IMR-90 (cell line): ENCODE results near the gene OR8G5. TPM values are rescaled to one million over a fixed set of nuclear protein-coding genes. Genes with fewer than 3 reads are reported as not detected.

ENCODE experiments used
- ATAC-seq: fragments of 200-7000 bp; cut with Tn5 transposase; 2 replicates; pipeline ENCODE4 v1.9.1; 2020; ENCODE audit warnings: low read depth, mild to moderate bottlenecking, moderate library complexity
- BruUV-seq: library from RNA; stranded (reverse); fragments of 400-500 nt; replicated peaks from 2 replicates; lab custom pipeline; 2021; lab: Mats Ljungman, UMichigan
- CTCF ChIA-PET: fragments of 300-600 bp; formaldehyde crosslinking; extraction: SDS; loops from one replicate; lab custom pipeline; 2021; ENCODE audit warnings: antibody characterized with exemption; lab: Yijun Ruan, JAX
- POLR2A ChIA-PET: fragments of 300-600 bp; sonication (Branson Sonifier 250); formaldehyde crosslinking; loops from one replicate; lab custom pipeline; 2022; ENCODE audit warnings: antibody characterized with exemption; ENCODE audit not compliant: unreplicated experiment; lab: Charles Lee
- DNase-seq: peaks from one replicate; pipeline ENCODE4 v3.0.0; 2013
- H2AFZ ChIP-seq: replicated peaks from 2 replicates; pipeline ENCODE3; 2013; ENCODE audit warnings: low read length, mild to moderate bottlenecking; ENCODE audit not compliant: poor library complexity
- H2AK5ac ChIP-seq: 2 replicates; pipeline ENCODE4 v1.6.1; 2013; ENCODE audit warnings: low read depth, low read length, inconsistent platforms
- H2AK9ac ChIP-seq: replicated peaks from 2 replicates; pipeline ENCODE3; 2013; ENCODE audit warnings: mild to moderate bottlenecking, low read depth, low read length, moderate library complexity; ENCODE audit not compliant: poor library complexity
- H2BK120ac ChIP-seq: 2 replicates; pipeline ENCODE4 v1.6.1; 2013; ENCODE audit warnings: low read depth, low read length, inconsistent platforms
- H2BK15ac ChIP-seq: 3 replicates; pipeline ENCODE4 v1.6.1; 2013; ENCODE audit warnings: low read depth, low read length, inconsistent platforms
- H2BK20ac ChIP-seq: 2 replicates; pipeline ENCODE4 v1.6.1; 2013; ENCODE audit warnings: low read depth, mild to moderate bottlenecking, inconsistent platforms, low read length, moderate library complexity
- H2BK5ac ChIP-seq: 2 replicates; pipeline ENCODE4 v1.6.1; 2013; ENCODE audit warnings: mild to moderate bottlenecking, low read depth, low read length, inconsistent platforms; ENCODE audit not compliant: poor library complexity, severe bottlenecking
- H3K14ac ChIP-seq: replicated peaks from 2 replicates; pipeline ENCODE4 v1.6.1; 2013; ENCODE audit warnings: low read depth, low read length, inconsistent platforms
- H3K18ac ChIP-seq: 2 replicates; pipeline ENCODE4 v1.6.1; 2013; ENCODE audit warnings: low read depth, low read length, control low read depth
- H3K23ac ChIP-seq: 2 replicates; pipeline ENCODE4 v1.6.1; 2013; ENCODE audit warnings: low read depth, low read length, inconsistent platforms
- H3K27ac ChIP-seq: 2 replicates; pipeline ENCODE4 v1.5.1; 2013; ENCODE audit warnings: mild to moderate bottlenecking, control low read depth, low read length; ENCODE audit not compliant: insufficient read depth
- H3K27me3 ChIP-seq: 2 replicates; pipeline ENCODE4 v1.6.1; 2013; ENCODE audit warnings: low read length; ENCODE audit not compliant: control insufficient read depth, insufficient read depth
- H3K36me3 ChIP-seq: 2 replicates; pipeline ENCODE4 v1.6.1; 2013; ENCODE audit warnings: low read length, mixed read lengths; ENCODE audit not compliant: control insufficient read depth, insufficient read depth
- H3K4ac ChIP-seq: 2 replicates; pipeline ENCODE4 v1.6.1; 2013; ENCODE audit warnings: low read depth, low read length, inconsistent platforms
- H3K4me1 ChIP-seq: 2 replicates; pipeline ENCODE4 v1.6.1; 2013; ENCODE audit warnings: low read length, mixed read lengths; ENCODE audit not compliant: control insufficient read depth, insufficient read depth
- H3K4me2 ChIP-seq: 2 replicates; pipeline ENCODE4 v1.6.1; 2013; ENCODE audit warnings: low read depth, mild to moderate bottlenecking, control low read depth, low read length, moderate library complexity
- H3K4me3 ChIP-seq: 2 replicates; pipeline ENCODE4 v1.5.1; 2013; ENCODE audit warnings: low read depth, mild to moderate bottlenecking, control low read depth, low read length, moderate library complexity; ENCODE audit not compliant: insufficient read depth
- H3K56ac ChIP-seq: 2 replicates; pipeline ENCODE4 v1.6.1; 2013; ENCODE audit warnings: low read length, inconsistent platforms; ENCODE audit not compliant: insufficient read depth; ENCODE audit errors: extremely low read depth
- H3K79me1 ChIP-seq, 2 experiments: 2 replicates each; pipeline ENCODE4 v1.6.1; 2013; ENCODE audit warnings: low read length in 2 of 2, inconsistent platforms in 1 of 2, low read depth in 1 of 2
- H3K9ac ChIP-seq: 2 replicates; pipeline ENCODE4 v1.6.1; 2013; ENCODE audit warnings: low read depth, low read length, control low read depth
- H3K9me1 ChIP-seq: 2 replicates; pipeline ENCODE4 v1.6.1; 2013; ENCODE audit warnings: low read length, inconsistent platforms; ENCODE audit not compliant: insufficient read depth
- H3K9me3 ChIP-seq: 2 replicates; pipeline ENCODE4 v1.6.1; 2013; ENCODE audit warnings: low read length; ENCODE audit not compliant: control insufficient read depth, insufficient read depth
- H4K20me1 ChIP-seq: 2 replicates; pipeline ENCODE4 v1.6.1; 2013; ENCODE audit warnings: low read length, inconsistent platforms; ENCODE audit not compliant: insufficient read depth
- H4K5ac ChIP-seq: 2 replicates; pipeline ENCODE4 v1.6.1; 2013; ENCODE audit warnings: mild to moderate bottlenecking, low read depth, low read length, control low read depth
- H4K8ac ChIP-seq, 2 experiments: 2 replicates each; pipeline ENCODE4 v1.6.1; 2013; ENCODE audit warnings: low read depth in 2 of 2, low read length in 2 of 2, control low read depth in 1 of 2, inconsistent platforms in 1 of 2
- H4K91ac ChIP-seq: 2 replicates; pipeline ENCODE4 v1.6.1; 2013; ENCODE audit warnings: low read depth, low read length, inconsistent platforms; ENCODE audit not compliant: insufficient read depth
- CEBPB ChIP-seq: IDR thresholded peaks from 2 replicates; pipeline ENCODE4 v1.6.1; 2012; ENCODE audit warnings: low read depth, low read length, improper control_type of control experiment
- MAZ ChIP-seq: IDR thresholded peaks from 2 replicates; pipeline ENCODE4 v1.6.1; 2012; ENCODE audit warnings: low read depth, mild to moderate bottlenecking, low read length, improper control_type of control experiment, moderate library complexity, borderline replicate concordance
- NFE2L2 ChIP-seq: fragments of 150-350 bp; IDR thresholded peaks from 2 replicates; pipeline ENCODE4 v1.6.1; 2016; ENCODE audit warnings: low read depth, mild to moderate bottlenecking, low read length
- POLR2A ChIP-seq: IDR thresholded peaks from 2 replicates; pipeline ENCODE4 v1.6.1; 2012; ENCODE audit warnings: mild to moderate bottlenecking, low read depth, low read length
- RAD21 ChIP-seq: IDR thresholded peaks from 2 replicates; pipeline ENCODE4 v1.6.1; 2012; ENCODE audit warnings: low read length, improper control_type of control experiment
- SMC3 ChIP-seq: fragments of 150-350 bp; IDR thresholded peaks from 2 replicates; pipeline ENCODE4 v1.6.1; 2016; ENCODE audit warnings: low read depth, mild to moderate bottlenecking, antibody characterized with exemption, low read length, moderate library complexity
- dilution Hi-C: fragments of 300-500 bp; cut with HindIII; formaldehyde crosslinking; loops from one replicate; pipeline ENCODE4 v1.14.3; 2018; ENCODE audit warnings: low sequenced_read_pairs; ENCODE audit not compliant: unreplicated experiment
- in situ Hi-C: fragments of 300-500 bp; cut with MboI; formaldehyde crosslinking; loops from 3 replicates; pipeline ENCODE4 v1.14.3; 2019; ENCODE audit warnings: low sequenced_read_pairs, inconsistent platforms, mixed read lengths
- intact Hi-C: fragments of 100-400 bp; cut with micrococcal nuclease; formaldehyde crosslinking; loops from 2 replicates; pipeline ENCODE4 v1.10.0; 2022
- polyA plus RNA-seq, 3 experiments: library from polyadenylated mRNA; depleted of rRNA; stranded (reverse); fragments of >200 nt; gene quantifications; 2 replicates each; pipeline ENCODE4 v1.2.3, GENCODE V29; 2012; ENCODE audit warnings: low replicate concordance in 1 of 3
- total RNA-seq: library from RNA; depleted of rRNA; stranded (reverse); fragments of >200 nt; gene quantifications from 2 replicates; pipeline ENCODE4 v1.2.3, GENCODE V29; 2012
- TF ChIP-seq, protein P1 (sequence below): conservative IDR thresholded peaks from 2 replicates; pipeline ENCODE4 v1.5.1; 2012; ENCODE audit warnings: mild to moderate bottlenecking, low read depth, low read length, improper control_type of control experiment
- TF ChIP-seq, protein P2 (sequence below): fragments of 150-350 bp; IDR thresholded peaks from 2 replicates; pipeline ENCODE4 v1.6.1; 2016; ENCODE audit warnings: low read depth, mild to moderate bottlenecking, low read length, moderate library complexity, borderline replicate concordance

Gene OR8G5
- total and polyA plus RNA-seq, 2 of the 4 experiments (the other 2 are of a cell fraction), result not detected

DNA sequence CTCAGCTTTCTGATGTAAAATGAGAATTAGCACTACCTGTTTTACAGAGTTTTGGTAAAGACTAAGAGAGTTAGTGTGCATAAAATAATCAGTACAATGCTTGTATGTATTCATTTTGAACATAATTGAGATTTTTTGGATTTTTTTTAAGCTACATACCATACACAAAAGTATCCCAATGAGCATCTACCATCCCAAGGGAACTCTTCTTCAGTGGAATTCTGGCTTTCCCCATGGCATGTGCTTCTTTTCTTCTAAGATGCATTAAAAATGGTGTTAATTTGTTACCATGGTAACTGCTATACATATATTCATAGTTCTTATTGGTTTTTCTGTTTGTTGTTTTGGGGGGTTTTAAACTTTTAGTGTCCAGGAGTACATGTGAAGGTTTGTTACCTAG is 39.8 kb downstream of the OR8G5 start:
- Histone ChIP-seq H3K27ac (no peak overlapping the region), H3K4me3 (no peak overlapping the region), H3K9me3 (no peaks in the 10 kb centered on the region; the same call in 1 of the 2 replicates), H2AK9ac (no peak overlapping the region), H3K4ac (no peak overlapping the region), H4K91ac (no peak overlapping the region), H3K36me3 (no peaks in the 10 kb centered on the region), H2AK5ac (no peak overlapping the region), H3K4me1 (no peaks in the 10 kb centered on the region), H3K14ac (no peak overlapping the region), H3K56ac (no peak overlapping the region), H3K9me1 (no peaks in the 10 kb centered on the region), H4K20me1 (no peaks in the 10 kb centered on the region), H3K79me1 (no peaks in the 10 kb centered on the region), H3K23ac (no peak overlapping the region), H2BK5ac (no peak overlapping the region), H3K27me3 (no peaks in the 10 kb centered on the region), H3K18ac (no peak overlapping the region; the same call in 1 of the 2 replicates), H2BK120ac (no peak overlapping the region), H2AFZ (no peak overlapping the region), H2BK15ac (no peak overlapping the region), H4K8ac (no peak overlapping the region), H3K4me2 (no peak overlapping the region; the same call in 1 of the 2 replicates), H3K9ac (no peak overlapping the region), H4K5ac (no peak overlapping the region), H2BK20ac (no peak overlapping the region)
- no TSS peak for BruUV-seq
- intact Hi-C loops (no loop called here), dilution Hi-C loops (no loop called here), in situ Hi-C loops (no loop called here)
- DNase-seq, result no peak
- TF ChIP-seq, protein P1, sequence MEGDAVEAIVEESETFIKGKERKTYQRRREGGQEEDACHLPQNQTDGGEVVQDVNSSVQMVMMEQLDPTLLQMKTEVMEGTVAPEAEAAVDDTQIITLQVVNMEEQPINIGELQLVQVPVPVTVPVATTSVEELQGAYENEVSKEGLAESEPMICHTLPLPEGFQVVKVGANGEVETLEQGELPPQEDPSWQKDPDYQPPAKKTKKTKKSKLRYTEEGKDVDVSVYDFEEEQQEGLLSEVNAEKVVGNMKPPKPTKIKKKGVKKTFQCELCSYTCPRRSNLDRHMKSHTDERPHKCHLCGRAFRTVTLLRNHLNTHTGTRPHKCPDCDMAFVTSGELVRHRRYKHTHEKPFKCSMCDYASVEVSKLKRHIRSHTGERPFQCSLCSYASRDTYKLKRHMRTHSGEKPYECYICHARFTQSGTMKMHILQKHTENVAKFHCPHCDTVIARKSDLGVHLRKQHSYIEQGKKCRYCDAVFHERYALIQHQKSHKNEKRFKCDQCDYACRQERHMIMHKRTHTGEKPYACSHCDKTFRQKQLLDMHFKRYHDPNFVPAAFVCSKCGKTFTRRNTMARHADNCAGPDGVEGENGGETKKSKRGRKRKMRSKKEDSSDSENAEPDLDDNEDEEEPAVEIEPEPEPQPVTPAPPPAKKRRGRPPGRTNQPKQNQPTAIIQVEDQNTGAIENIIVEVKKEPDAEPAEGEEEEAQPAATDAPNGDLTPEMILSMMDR, result no peak
- TF ChIP-seq SMC3, result no peak
- TF ChIP-seq, protein P2, sequence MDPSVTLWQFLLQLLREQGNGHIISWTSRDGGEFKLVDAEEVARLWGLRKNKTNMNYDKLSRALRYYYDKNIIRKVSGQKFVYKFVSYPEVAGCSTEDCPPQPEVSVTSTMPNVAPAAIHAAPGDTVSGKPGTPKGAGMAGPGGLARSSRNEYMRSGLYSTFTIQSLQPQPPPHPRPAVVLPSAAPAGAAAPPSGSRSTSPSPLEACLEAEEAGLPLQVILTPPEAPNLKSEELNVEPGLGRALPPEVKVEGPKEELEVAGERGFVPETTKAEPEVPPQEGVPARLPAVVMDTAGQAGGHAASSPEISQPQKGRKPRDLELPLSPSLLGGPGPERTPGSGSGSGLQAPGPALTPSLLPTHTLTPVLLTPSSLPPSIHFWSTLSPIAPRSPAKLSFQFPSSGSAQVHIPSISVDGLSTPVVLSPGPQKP, result no peak
- TF ChIP-seq MAZ, result no peak
- no peak for TF ChIP-seq CEBPB
- TF ChIP-seq NFE2L2, result no peak
- no peak for TF ChIP-seq POLR2A
- no peak for TF ChIP-seq RAD21
- ChIA-PET CTCF (interaction anchor here (0.5 kb wide), 1 partner anchor 75 kb away, joined by 3 read pairs; no protein-coding TSS in a partner anchor), POLR2A (interaction anchor here (0.6 kb wide), 1 partner anchor 1297 kb away, joined by 3 read pairs; the partner anchor contains the start of gene STT3A)
- ATAC-seq, result no peak; the same call in 1 of the 2 replicates
